IMR-90 (cell line): ENCODE data around the gene ADCY5.

Source experiments
- BHLHE40 ChIP-seq: fragments of 150-350 bp; IDR thresholded peaks from 2 replicates; pipeline ENCODE4 v1.6.1; 2016; ENCODE audit warnings: mild to moderate bottlenecking, low read depth, low read length
- CTCF ChIP-seq: conservative IDR thresholded peaks from 2 replicates; pipeline ENCODE4 v1.5.1; 2012; ENCODE audit warnings: mild to moderate bottlenecking, low read depth, low read length, improper control_type of control experiment

DNA sequence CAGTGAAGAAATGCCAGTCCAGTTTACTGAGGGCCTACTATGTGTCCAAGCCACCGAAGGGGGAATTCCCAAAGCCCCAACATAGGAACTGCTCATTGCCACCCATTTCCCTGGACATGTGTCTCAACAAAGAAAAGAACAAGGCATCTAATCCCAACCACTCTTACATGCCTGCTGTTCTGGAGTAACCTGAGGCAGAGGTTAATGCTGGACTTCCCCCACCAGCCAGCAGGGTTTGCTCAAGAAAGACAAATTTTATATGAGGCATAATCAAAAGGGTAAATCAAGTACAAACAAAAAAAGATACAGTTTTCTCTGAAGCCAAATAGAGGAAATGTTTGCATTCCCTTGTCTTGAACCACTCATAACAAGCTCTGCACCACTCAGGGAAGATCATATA, 4.1 kb downstream of the ADCY5 start:
- TF ChIP-seq CTCF: no peak
- TF ChIP-seq BHLHE40: no peak
